Measurements from ENCODE around the gene PDE4D.

- TF ChIP-seq POLR2AphosphoS5 (IDR thresholded peaks at IDR 0.05; ENCODE audit: insufficient read depth, low read depth, low read length) (no peak), CTCF (IDR thresholded peaks at IDR 0.05; ENCODE audit: extremely low read depth in 1 of 2, insufficient read depth in 1 of 2, low read depth in 1 of 2, low read length in 2 of 2) (no peak), POLR2A (IDR thresholded peaks at IDR 0.05; ENCODE audit: low read depth, low read length) (no peak), MAX (IDR thresholded peaks at IDR 0.05; ENCODE audit: insufficient read depth, insufficient read length) (no peak), MYC (IDR thresholded peaks at IDR 0.05; ENCODE audit: low read depth, low read length) (no peak), EZH2 (IDR thresholded peaks at IDR 0.05; ENCODE audit: borderline replicate concordance, low read depth, low read length, severe bottlenecking) (no peak), JUN (IDR thresholded peaks at IDR 0.05; ENCODE audit: borderline replicate concordance, insufficient read depth, insufficient read length, low read depth) (no peak), GATA2 (IDR thresholded peaks at IDR 0.05; ENCODE audit: insufficient read depth, insufficient read length, low read depth, low read length) (no peak)
Measured at GRCh38 chr5:59460368-59461153, 433.0 kb downstream of the PDE4D start.

Measured in endothelial cell of umbilical vein (primary cell).